Uterus (tissue), 2 donors: Measurements from ENCODE around the gene AHCYL1.

Source experiments
- CTCF ChIP-seq, 4 experiments: fragments of 200-600 bp in 2 of 4; fragments of 450-650 bp in 2 of 4; sonication (generic) in 2 of 4; IDR thresholded peaks; one replicate each; pipeline ENCODE4 v1.5.1; 2016 to 2019; ENCODE audit warnings: antibody characterized with exemption in 4 of 4, mild to moderate bottlenecking in 2 of 4, moderate library complexity in 1 of 4
- POLR2A ChIP-seq, 2 donors: fragments of 450-650 bp; IDR thresholded peaks; one replicate each; pipeline ENCODE4 v1.6.1; 2016; ENCODE audit warnings: antibody characterized with exemption in 2 of 2, mild to moderate bottlenecking in 1 of 2, moderate library complexity in 1 of 2

- no peak for TF ChIP-seq CTCF (IDR thresholded peaks at IDR 0.05)
- no peak for TF ChIP-seq POLR2A (IDR thresholded peaks at IDR 0.05)
Observed at GRCh38 chr1:109985247-109986053, 885 bp downstream of the AHCYL1 start.
